Central memory CD4-positive, alpha-beta T cell (primary cell): ENCODE data around the gene TLE2.
"Not testable (repeated sequence)": the region's sequence is repeated elsewhere in the genome, so short reads cannot be mapped to it uniquely, and the experiment has no call there.

ENCODE experiments used
- DNase-seq: peaks from one replicate; pipeline ENCODE4 v3.0.0; 2022

TLE2 gene

DNA sequence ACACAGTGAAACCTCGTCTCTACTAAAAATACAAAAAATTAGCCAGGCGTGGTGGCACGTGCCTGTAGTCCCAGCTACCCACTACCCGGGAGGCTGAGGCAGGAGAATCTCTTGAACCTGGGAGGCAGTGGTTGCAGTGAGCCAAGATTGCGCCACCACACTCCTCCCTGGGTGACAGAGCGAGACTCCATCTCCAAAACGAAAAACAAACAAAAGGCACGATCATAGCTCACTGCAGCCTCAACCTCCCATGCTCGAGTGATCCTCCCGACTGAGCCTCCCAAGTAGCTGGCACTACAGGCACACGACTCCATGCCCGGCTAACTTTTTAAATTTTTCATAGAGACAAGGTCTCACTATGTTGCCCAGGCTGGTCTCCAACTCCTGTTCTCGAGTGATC lies 17.0 kb downstream of the TLE2 start:
- not testable (repeated sequence) for DNase-seq

DNA sequence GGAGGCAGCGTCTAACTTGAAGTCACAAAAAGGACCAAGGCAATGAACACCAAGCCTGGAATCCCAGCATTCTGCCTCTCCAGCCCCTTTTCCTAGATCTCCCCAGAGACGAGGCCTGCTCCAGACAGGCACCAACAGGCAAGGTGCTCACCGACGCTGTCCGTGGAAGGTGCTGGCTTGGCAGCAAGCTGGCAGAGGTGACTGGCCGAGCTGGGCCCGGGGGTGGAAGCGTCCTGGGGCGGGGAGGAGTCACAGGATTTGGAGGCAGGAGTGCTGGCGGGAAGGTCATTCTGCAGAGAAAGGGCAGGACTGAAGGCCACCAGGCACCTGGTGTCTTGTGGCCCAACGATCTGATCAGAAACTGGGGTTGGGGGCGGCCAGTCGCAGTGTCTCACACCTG lies 18.2 kb downstream of the TLE2 start:
- DNase-seq = no peak

DNA sequence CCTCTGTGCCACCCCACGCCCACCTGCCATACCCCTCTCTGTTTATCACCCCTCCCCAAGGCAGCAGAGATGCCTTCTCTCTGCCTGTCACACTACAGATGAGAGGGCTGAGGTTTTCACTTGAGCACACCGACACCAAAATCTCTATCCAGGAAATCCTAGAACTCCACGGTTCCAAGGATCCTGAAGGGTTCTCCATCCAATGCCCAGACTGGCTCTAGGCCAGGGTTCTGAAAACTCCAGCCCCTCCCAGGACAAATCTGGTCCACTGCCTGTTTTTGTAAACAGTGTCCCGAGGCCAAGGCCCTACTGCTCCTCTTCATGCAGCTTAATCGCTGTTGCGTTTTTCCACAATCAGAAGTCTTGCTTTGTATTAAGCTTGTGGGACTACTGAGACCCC lies 20.1 kb downstream of the TLE2 start:
- DNase-seq = no peak

DNA sequence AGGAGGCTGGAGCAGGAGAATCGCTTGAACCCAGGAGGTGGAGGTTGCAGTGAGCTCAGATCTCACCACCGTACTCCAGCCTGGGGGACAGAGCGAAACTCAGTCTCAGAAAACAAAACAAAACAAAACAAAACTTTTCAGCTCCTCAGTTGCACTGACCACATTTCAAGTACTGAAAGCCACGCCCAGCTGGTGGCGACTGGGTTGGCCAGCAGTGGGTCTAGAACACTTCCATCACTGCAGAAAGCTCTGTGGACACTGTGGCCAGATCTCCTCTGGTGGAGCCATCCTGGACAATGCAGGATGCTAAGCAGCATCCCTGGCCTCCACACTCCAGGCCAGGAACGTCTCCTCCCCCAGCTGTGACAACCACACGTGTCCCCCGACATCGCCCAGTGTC lies 21.1 kb downstream of the TLE2 start:
- no peak for DNase-seq

DNA sequence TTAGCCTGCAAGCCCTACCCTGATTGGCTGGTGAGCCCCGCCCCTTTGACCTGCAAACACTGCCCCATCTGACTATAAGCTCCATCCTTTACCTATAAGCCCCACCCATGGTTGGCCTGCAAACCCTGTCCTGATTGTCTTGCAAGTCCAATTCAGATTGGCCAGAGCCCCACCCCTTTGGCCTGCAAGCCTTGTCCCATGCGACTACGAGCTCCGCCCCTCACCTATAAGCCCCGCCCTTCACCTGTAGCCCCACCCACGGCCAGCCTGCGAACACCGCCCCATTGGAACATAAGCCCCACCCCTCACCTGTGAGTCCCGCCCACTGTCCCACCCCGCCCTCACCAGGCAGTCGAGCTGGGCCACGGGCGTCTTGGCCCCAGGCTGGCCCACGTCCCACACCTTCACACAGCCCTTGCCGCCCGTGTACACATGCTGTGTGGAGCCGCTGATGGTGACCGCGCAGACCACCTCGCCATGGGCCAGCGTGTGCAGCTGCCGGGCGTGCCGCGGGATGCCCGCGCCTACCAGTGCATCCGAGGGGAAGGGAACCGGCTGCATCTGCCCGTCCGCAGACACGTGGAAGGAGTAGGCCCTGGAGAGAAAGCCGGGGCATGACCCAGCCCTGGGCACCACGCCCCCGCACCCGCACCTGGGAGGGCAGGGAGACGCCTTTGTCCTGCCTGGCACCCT lies 22.9 kb downstream of the TLE2 start:
- DNase-seq = no peak

DNA sequence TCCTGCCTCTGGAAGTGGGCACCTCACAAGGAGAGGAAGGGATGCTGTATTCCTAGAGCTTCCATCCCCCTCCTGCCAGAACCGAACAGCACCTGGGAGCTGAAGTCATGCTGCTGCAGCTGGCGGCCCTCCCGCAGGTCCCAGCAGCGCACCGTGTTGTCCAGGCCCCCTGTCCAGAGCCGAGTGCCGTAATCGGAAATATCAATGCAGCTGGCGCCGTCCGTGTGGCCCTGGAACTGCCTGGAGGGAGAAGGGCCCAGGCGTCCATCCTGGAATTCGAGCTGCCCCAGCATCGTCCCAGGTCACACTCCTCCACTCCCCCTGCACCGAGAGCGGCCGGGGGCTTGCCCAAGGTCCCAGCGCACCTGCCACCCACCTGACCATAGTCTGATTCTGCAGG lies 23.7 kb downstream of the TLE2 start:
- DNase-seq = no peak

DNA sequence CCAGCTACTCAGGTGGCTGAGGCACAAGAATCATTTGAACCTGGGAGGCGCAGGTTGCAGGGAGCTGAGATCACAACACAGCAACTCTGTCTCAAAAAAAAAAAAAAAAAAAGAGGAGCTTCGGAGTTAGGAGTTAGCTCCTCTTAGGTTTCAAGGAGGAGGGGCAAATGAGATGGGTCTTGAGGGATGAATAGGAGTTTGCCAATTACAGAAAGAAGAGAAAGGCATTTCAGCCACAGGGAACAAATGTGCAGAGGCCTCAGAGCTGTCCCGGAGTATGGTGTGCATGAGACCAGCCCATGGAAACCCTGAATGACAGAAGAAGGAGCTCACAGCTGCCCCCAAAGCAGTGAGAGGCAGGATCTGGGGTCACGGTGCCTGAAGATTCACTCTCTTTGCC lies 24.6 kb downstream of the TLE2 start:
- no peak for DNase-seq

DNA sequence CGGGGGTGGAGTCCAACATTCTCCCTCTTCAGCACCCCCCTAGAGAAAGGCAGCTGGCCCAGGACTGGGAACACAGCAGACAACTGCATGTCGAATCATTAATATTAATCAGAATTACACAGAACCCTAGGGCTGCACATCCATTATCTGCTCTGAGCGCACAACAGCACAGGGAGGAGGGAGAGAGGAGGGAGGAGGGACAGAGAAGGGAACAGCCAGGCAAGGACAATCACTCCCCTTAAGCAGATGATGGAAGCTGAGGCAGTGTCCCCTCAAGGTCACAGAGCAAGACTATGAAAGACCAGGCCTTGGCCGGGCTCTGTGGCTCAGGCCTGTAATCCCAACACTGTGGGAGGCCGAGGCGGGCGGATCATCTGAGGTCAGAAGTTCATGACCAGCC lies 26.0 kb downstream of the TLE2 start:
- no peak for DNase-seq

DNA sequence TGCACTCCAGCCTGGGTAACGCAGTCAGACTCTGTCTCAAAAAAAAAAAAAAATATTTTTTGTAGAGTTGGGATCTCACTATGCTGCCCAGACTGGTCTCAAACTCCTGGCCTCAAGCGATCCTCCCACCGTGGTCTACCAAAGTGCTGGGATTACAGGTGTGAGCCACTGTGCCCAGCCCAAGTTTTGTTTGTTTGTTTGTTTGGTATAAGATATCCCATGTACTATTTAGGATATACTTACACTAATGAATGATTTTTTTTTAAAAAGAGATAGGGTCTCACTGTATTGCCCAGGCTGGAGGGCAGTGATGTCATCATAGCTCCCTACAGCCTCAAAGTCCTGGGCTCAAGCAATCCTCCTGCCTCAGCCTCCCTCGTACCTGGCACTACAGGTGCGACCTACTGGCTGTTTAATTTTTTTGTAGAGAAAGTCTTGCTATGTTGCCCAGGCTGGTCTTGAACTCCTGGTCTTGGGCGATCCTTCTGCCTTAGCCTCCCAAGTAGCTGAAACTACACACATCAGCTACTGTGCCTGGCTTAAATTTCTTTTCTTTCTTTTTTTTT lies 27.8 kb downstream of the TLE2 start:
- DNase-seq = no peak

DNA sequence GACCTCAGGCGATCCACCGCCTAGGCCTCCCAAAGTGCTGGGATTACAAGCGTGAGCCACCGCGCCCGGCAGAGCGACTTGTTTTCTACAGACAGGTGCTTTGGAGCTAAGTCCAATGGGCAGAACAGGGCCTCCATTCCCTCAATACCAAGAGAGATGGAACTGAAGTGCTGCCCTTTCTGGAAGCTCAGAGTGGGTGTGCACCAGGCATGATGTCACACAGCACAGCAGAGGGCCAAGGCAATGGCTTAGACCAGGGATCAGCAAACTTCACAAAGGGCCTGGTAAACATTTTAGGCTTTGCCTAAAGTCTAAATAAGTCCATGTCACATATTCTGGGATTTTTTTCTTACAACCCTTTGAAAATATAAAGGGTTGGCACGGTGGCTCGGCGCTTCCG lies 30.4 kb downstream of the TLE2 start:
- DNase-seq = no peak

DNA sequence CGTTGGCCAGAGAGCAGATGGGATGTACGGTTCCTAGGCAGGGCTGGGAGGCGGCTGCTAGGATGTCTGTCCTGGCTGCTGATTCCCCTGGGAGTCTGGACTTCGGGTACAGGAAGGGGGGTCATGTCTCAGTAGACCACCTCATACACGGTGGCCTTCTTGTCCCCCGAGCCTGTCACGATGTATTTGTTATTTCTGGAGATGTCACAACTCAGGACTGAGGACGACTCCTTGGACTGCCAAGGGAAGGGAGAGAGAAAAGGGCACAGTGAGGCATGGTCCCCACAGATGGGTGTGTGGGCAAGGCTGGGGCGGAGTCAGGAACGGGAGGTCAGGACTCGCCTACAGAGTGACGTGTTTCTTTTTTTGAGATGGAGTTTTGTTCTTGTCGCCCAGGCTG lies 31.4 kb downstream of the TLE2 start:
- DNase-seq = no peak

DNA sequence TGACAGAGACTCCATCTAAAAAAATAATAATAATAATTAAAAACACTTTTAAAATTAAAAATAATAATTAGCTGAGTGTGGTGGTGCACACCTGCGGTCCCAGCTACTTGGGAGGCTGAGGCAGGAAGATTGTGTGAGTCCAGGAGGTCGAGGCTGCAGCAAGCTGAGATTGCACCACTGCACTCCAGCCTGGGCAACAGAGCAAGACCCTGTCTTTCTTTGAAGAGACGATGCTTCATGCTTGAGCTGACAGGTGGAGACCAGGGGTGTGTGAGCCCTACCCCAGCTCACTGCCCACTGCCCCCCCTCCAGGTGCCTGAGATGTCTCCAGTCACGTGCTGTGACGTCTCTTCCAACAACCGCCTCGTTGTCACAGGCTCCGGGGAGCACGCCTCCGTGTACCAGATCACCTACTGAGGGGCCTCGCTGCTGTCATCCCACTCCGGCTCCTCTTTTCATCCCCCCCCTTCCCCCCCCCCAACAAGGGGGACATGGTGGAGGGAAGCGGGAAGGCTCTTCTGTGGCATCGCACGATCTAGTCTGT lies 34.4 kb downstream of the TLE2 start:
- no peak for DNase-seq

DNA sequence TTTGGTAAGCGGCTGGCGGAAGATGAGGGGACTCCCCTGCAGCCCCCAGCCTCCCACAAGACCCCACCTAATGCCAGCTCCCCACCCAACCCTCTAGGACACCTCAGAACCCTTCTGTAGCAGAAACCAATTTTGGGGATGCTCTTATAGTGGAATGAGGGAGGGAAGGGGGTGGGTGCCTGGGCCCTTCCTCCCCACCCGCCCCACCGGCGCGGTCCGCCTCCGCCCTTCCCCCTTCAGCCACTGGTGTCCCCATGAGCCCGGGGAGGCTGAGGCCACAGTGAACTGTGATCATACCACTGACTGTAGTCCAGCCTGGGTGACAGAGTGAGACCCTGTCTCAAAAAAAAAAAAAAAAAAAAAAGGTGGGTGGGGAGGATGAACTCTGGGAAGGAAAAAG lies 35.5 kb downstream of the TLE2 start:
- no peak for DNase-seq

DNA sequence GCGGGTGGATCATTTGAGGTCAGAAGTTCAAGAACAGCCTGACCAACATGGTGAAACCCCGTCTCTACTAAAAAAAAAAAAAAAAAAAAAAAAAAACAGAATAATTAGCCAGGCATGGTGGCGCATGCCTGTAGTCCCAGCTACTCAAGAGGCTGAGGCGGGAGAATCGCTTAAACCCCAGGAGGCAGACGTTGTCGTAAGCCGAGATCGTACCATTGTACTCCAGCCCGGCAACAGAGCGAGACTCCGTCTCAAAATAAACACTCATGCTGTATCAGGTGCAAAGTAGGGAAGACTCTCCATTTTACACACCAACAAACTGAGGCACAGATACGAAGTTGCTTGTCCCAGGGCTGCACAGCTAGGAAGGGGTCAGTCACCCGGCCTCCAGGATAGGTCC lies 36.1 kb downstream of the TLE2 start:
- DNase-seq = no peak

DNA sequence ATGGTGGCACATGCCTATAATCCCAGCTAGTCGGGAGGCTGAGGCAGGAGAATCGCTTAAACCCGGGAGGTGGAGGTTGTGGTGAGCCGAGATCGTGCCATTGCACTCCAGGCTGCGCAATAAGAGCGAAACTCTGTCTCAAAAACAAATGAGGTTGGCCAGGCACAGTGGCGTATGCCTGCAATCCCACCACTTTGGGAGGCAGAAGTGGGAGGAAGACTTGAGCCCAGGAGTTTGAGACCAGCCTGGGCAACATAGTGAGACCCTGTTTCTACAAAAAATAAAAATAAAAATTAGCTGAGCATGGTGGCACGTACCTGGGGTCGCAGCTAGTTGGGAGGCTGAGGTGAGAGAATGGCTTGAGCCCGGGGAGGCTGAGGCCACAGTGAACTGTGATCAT lies 36.7 kb downstream of the TLE2 start:
- DNase-seq = not testable (repeated sequence)

DNA sequence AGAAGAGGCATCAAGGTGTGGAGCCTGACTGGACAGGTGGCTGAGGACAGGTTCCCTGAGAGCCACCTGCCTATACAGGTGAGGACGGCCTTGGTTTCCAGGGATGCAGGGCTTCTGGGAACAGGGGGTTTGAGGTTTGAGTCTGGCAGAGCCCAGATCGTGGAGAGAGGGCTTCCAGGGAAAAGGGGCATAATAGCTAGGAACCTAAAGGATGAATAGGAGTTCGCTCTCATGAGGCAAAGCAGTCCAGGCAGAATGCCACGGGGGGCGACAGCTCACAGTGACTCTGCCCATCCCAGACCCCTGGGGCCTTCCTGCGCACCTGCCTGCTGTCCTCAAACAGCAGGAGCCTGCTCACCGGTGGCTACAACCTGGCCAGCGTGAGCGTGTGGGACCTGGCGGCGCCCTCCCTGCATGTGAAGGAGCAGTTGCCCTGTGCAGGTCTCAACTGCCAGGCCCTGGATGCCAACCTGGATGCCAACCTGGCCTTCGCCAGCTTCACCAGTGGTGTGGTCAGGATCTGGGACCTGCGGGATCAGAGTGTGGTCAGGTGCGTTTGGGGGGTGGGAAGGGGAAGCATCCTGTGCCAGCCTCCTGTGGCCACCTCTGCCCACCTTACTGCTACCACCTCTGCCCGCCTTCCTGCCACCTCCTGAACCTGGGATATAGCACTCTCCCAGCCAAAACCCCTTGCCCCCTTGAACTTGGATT lies 39.7 kb downstream of the TLE2 start:
- DNase-seq = no peak

DNA sequence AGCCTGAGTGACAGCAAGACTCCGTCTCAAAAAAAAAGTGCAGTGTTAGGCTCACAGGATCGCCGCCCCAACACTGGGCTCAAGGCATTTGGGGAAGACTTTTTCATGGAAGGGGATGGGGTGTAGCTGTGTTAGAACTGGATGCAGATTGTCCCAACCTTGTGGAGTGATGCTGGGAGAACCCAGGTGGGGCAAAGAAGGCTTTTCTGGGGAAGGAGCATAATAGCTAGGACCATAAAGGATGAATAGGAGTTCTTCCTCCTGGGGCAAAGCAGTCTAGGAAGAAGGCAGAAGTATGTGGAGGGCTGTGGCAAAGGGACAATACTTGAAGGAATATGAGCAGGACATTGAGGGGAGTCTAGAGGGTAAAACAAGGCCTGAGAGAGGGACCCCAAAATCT lies 40.5 kb downstream of the TLE2 start:
- DNase-seq = no peak

DNA sequence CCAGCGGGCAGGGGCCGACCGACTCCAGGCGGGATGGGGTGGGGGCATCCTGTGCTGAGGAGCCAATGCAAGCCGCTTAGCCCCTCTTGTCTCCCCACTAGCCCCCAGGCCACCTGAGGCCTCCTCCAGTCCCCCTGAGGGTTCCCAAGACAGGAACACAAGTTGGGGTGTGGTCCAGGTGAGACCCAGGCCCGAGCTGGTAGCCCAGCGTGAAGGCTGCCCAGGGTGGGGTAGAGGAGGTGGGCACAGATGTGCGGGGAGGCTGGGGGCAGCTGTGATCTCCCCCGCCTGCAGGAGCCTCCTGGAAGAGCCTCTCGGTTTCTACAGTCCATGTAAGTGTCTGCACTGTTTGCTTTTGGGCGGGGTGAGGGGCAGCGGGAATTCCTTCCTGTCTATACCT lies 41.3 kb downstream of the TLE2 start:
- no peak for DNase-seq

DNA sequence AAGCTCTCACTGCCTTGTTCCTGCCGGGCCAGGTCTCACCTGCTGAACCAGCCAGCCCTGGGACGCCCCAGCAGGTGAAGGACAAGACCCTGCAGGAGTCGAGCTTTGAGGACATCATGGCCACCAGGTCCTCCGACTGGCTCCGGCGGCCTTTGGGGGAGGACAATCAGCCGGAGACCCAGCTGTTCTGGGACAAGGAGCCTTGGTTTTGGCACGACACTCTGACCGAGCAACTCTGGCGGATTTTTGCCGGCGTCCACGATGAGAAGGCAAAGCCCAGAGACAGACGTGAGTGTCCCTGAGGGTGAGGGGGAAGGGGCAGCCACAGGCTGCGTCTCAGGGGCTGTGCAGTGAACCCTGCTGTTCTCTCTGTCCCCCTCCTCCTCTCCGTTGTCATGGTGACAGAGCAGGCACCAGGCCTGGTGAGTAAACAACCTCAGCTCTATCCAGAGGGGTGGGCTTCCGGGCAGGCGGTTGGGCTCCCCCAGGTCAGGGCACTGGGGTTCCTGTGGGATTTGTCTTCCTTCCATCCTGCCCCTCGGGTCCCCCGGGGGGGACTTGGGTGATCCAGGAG lies 42.0 kb downstream of the TLE2 start:
- no peak for DNase-seq

DNA sequence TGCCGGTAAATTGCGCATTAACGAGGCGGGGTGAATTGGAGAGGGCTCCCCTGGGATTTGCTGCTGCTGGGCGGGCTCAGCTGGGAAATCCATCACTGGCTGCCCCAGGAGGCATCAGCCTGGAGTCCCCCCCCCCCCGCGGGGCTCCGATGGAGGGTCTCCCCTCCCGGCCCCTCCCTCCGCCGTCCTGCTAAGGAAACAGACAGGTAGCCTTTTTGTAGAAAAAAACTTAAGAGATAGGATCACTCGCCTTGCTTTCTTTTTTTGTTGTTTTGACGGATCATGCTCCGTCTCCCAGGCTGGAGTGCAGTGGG lies 44.9 kb downstream of the TLE2 start:
- no peak for DNase-seq

DNA sequence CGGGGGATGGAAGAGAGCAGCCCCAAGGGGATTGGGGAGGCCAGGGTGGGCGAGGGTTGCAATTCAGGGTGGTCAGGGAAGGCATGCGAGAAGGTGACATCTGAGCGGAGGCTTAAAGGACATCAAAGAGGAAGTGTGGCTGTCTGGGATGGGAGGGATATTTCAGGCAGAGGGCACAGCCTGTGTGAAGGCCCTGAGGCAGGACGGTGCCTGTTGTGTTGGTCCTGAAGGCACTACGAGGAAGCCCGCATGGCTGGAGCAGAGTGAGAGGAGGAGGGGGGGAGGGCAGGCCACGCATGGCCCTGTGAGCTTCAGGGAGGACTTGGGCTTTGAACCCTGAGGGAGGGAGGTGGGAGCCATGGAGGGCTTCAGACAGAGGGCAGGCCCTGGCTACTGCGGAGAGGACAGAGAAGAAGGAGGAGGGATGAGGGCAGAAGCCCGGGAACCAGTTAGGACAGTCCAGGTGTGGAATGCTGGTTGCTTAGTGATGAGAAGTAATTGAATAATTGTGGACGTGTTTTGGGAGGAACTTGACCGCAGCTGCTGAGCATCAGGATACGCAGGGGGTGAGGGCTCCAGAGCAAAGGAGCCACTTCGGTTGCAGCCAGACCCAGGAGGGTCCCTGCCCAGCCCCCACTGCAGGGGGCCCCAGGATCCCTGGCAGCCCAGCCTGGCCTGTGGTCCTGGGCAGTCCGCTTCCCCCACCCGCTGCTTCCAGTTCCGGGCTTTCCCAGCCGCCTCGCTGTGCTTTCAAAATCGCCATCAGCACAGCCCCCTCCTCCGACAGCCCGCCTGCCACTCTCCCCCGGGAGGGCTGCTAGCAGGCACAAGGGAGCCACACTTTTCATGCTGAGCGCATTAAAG lies 45.5 kb downstream of the TLE2 start:
- no peak for DNase-seq

DNA sequence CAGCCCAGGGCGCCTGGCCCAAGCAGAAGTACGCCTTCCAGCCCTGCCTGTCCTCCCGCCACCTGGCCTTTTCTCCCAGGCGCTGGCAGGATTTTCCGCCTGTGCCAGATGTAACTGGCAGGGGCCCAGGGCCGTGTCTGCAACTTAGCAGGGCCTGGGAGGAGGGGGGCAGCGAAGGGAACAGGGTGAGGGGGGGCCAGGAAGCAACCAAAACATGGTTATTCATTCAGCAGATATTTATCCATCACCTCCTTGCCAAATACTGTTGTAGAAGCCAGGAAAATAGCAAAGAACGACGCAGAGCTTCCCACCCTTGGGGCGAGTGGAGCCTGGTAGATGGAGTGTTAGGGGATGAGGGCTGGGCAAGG lies 46.1 kb downstream of the TLE2 start:
- no peak for DNase-seq

DNA sequence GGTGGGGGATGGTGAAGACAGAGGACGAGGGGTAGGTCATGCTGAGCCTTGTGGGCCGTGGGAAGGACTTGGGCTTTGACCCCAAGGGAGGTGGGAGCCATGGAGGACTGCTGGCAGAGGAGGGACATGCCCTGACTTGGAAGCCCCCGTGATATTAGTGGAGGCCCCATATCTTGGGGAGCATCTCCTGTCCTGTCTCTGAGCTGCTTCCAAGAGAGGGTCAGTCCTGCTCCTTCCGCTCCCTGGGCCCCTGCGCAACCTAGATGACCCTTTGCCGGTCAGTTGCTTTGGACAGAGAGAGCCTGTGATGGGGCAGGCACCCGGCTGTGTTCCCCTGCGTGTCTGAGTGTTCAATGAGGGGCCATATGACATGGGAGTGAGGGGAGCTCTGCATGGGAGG lies 46.5 kb downstream of the TLE2 start:
- no peak for DNase-seq
